Activated CD8-positive, alpha-beta memory T cell treated with anti-CD3 and anti-CD28 coated beads, Interleukin-2, amount 50 U/mL, for 1 hour (primary cell): ENCODE data around the gene ZNF860.
"Not testable (repeated sequence)": the region's sequence is repeated elsewhere in the genome, so short reads cannot be mapped to it uniquely, and the experiment has no call there.

Experiments
- DNase-seq: peaks from one replicate; pipeline ENCODE4 v3.0.0-alpha.2; 2020; ENCODE audit errors: extremely low read depth

ZNF860 gene

DNA sequence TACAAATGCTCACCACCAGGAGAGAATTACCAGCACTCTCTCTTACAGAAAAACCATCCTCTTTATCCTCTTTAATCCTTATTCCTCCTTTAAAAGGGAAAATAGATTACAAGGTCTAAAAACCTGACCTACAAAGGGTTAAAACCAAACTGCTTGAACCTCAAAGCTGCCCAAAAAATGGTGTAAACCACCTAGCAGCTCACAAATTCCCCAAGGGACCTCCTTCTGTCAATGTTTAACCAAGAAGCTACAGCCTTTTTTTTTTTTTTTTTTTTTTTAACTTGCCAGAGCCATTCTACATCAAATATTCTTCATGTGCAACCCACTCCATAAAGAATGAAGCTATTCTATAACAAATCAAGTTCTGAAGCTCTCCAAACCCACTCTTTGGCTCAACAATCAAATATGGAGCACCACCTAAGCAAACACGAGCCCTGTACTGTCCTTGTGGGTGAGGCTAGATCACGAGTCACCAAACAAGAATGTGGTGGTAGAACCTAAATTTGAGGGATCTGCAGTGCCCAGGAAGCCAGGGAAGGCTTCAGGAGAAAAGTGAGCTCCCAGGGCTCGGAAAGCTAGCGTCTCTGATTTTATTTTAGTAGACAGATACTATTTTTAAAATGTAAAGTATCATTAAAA, 20.6 kb upstream of the ZNF860 start:
- DNase-seq = no peak

DNA sequence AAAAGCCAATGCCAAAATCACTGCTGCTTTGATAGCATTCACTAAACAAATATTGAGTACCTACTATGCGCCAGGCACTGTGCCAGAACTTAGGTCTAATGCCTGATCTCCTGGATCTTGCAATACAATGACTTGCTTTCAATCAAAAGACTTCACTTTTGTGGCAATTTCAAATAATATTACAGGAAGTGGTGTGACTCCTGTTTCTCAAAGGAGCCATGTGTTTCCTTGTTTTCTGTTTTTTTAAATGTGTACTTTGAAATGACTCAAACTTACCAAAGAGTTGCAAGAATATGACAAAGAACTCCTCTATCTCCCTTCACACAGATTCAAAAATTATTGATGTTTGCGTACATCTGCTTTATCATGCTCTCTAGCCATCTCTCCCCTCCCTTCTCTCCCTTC, 18.7 kb upstream of the ZNF860 start:
- no peak for DNase-seq

- DNase-seq = no peak
Measured at GRCh38 chr3:31966978-31967591, 14.5 kb upstream of the ZNF860 start.

- no peak for DNase-seq
Measured at GRCh38 chr3:31967592-31967991, 14.0 kb upstream of the ZNF860 start.

DNA sequence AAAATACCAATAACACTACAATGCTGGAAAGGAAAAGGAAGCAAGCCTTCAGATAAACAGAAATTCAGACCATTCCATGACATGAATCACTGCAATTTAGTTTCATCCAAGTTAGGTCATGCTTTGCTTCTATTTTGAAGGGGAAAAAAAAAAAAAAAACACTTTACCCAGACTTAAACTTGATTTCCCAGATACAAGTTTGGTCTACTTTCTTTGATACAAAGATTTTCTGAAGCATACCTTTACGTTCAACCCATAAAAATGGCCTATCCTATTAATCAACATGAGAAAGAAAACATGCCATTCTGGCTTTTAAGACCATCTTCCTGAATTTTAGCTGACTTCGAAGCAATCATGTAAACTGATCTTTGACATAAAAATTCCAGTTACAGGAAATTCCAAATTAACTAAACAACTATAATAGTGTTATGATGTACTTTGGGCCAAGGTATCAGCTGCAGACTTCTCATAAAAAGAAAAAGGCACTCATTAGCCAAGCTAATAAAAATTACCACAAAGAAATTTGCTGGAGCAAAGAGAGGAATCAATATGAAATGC, 13.1 kb upstream of the ZNF860 start:
- no peak for DNase-seq

DNA sequence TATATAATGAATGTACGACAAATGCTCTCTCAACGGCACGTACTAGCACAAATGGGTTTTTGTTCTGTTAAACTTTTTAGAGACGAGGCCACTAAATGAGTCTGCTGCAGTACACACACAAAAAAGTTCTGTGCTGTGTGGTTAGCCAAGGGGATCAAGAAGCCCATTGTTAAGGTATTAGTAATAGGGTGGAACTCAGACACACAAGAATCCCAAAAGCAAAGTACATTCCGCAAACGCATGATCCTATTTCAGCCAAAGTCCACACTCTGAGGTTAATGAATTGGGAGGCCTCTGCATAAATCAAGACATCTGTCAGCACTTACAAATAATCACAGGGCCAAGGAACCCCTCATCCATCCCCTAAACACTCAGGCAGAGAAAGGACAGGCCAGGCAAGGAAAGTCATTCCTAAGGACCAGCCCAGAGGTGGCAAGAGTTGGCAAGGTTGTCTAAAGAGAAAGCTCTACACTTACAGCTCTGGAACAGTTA, 12.6 kb upstream of the ZNF860 start:
- no peak for DNase-seq

DNA sequence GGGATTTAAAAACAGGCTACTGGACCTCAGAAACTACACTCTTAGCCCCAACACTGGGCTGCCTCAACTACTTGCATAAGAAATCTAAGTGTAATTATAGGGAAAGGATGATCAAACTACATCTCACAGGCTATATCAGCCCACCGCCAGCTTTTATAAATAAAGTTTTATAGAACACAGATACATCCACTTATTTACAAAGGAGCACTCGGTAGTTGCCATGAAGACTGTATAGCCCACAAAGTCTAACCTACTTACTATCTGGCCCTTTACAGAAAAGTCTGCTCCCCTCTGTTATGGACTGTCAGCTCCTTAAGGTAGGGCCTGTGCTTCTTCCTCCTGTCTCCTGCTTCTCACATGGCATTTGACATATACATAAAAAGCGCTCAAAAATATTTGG, 9.9 kb upstream of the ZNF860 start:
- DNase-seq = no peak

DNA sequence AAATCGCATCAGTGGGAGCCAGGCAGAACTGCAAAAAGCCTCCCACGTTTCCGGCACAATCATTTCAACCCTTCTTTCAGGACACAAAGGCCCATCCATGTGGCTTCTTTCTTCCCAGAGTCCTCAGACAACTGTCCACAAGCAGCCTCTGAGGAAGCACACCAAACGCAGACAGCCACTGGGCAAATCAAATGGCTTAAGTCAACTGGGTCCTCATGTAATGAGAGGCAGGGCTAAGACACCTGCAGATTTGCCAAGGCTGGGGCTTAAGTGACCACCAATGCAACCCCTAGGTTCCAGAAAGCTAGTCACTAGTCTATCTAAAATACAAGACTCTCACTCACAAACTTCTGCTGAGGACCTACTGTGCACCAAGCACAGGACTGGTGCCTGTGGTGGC, 8.5 kb upstream of the ZNF860 start:
- DNase-seq = no peak

GRCh38 chr3:31973837-31974236, 7.7 kb upstream of the ZNF860 start:
- no peak for DNase-seq

GRCh38 chr3:31974471-31974870, 7.1 kb upstream of the ZNF860 start:
- no peak for DNase-seq

GRCh38 chr3:31974964-31975363, 6.6 kb upstream of the ZNF860 start:
- no peak for DNase-seq

DNA sequence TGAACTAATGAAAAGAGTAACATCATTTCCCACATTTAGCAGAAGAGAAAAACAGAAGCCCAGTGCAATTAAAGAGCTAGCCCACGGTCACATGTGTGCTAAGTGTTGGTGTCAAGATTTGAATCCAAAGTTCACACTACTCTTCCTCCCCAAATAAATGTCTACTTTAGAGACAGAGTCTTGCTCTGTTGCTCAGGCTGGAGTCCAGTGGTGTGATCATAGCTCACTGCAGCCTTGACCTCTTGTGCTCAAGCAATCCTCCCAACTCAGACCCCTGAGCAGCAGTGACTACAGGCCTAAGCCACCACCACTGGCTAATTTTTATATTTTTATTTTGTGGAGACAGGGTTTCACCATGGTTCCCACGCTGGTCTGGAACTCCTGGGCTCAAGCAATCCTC, 5.2 kb upstream of the ZNF860 start:
- no peak for DNase-seq

DNA sequence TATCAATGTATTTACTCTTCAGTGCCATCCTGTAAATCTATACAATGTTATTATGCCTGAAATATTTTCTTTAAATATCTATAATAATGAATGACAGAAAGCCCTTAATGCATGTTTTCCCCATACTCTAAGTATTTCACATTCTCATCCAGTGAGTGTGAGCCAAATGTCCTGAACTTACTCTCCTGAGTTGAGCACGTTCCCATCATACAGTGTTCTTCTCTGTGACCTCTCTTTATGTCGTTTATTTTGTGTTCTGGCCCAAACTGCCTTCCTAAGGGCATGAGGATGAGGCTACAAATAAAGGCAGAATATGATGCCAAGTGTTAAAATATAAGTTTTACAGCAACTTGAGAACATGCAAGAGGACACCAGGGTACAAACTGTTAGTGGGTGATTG, 3.8 kb upstream of the ZNF860 start:
- no peak for DNase-seq

GRCh38 chr3:31978553-31978952, 3.0 kb upstream of the ZNF860 start:
- DNase-seq = no peak

GRCh38 chr3:31979001-31979697, 2.4 kb upstream of the ZNF860 start:
- no peak for DNase-seq

DNA sequence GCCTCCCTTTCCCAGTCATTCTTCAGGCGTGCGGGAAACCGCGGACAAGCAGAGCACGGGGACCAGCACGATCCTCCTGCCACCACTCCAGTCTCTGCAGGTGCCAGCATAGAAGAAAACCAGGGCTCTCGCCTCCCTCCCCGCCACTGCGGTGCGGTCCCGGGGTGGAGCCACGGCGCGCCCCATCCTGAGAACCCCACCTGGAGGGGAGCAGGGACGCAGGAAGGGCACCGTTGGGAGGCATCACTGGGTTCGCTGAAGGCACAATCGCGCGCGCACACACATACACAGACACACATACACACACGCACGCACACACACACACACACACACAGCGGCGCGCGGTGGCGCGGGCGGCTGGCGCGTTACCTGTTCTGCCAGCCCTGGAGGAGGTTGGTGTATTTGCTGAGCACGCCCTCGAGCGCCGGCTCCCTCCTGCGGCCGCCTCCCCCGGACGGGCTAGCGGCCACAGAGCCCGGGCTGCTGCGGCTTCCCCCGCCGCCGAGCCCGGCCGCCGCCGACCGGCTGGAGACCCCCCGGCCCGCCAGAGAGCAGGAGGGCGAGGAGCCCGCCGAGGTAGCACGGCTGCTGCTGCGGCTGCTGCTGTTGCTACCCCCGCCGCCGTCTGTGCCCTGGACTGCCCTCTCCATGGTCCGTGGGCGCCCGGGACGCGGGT, 882 bp upstream of the ZNF860 start:
- DNase-seq = no peak

DNA sequence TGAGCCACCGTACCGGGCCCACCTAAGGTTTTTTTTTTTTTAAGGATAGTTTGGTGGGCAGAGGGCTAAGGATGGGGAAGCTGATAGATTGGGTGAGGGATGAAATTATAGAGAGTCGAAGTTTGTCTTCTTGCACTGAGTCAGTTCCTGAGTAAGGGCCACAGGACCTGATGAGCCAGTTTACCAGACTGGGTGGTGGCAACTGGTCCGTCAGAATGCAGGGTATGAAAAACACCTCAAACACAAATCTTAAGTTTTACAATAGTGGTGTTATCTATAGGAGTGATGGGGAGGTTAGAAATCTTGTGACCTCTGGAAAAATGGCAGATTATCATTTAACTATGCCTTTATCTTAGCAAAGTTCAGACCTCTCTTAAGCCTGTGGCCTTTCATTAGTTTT, 2.8 kb downstream of the ZNF860 start:
- no peak for DNase-seq

DNA sequence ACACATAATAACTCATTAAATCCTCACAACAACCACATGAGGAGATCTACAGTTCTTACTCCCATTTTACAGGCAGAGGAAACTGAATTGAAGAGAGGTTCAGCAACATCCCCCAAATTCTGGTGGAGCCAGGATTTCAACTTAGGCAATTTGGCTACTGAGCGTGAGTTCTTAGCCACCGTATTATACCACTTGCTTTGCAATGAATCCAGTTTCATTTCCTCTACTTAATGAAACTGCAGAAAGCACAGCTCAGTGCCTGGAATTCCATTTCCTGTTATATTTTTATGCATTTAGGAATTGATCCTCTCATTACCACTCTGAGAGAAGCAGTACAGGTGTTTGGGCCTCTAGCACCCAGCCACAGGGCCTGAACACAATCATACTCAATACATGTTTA, 4.3 kb downstream of the ZNF860 start:
- DNase-seq = no peak

DNA sequence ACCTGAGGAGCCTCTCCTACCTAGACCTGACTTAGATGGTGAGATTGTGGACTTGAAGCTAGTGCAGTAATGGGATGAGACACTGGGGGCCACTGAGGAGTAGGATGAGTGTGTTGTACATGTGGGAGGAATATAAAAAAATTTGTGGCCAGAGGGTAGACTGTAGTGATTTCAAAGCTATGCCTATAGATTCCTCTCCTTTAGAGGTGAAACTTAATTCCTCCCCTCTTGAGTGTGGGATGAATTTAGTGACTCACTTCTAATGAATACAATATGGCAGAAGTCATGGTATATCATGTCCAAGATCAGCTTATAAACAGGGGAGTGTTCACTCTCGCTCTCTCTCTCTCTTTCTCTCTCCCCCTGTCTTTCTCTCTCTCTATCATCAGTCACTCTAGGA, 6.7 kb downstream of the ZNF860 start:
- no peak for DNase-seq

- DNase-seq = not testable (repeated sequence)
Measured at GRCh38 chr3:31992995-31993394, 11.4 kb downstream of the ZNF860 start.

DNA sequence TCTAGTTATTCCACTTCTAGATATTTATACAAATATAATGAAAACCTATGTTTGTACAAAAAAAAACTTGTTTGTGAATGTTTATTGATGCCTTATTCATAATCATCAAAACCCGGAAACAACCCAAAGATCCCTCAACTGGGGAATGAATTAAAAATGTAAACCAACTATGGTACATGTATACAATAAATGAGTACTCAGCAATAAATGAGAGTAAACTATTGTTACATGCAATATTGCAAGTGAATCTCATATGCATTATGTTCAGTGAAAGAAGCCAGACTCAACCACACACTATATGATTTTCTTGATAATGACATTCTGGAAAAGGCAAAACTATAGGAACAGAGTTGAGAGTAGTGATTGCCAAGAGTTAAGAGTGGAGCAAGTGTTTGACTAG, 12.3 kb downstream of the ZNF860 start:
- DNase-seq = no peak

DNA sequence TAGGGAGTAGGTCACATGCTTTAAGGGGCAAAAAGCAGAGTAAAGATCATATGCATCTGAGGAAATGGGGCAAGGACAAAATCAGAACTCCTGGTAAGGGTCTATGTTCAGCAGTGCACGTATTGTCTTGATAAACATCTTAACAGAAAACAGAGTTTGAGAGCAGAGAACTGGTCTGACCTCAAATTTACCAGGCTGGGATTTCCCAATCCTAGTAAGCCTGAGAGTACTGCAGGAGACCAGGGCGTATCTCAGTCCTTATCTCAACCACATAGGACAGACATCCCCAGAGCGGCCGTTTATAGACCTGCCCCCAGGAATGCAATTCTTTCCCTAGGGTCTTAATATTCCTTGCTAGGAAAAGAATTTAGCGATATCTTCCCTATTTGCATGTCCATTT, 13.5 kb downstream of the ZNF860 start:
- DNase-seq = not testable (repeated sequence)
